UCSD-AML1 (cell line): ENCODE measurements around the gene SAMD11.

ENCODE experiments used
- DNase-seq: peaks from one replicate; lab custom pipeline; 2025; ENCODE audit not compliant: unreplicated experiment; lab: John Stamatoyannopoulos, UW

The SAMD11 gene

DNA sequence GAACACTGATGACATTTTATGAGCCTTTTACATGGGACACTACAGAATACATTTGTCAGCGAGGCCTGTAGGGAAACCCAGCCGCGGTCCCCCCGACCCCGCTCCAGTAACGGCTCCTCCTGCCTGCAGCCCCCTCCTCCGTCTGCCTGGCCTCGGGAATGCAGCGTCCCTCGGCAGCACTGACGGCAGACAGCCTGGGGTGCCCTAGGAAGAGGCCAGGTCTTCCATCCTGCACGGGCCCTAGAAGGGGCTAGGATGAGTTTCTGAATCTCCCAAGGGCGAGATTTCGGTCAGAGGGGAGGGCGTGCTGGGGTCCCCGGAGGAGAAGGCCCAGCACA, 8.4 kb downstream of the SAMD11 start:
- DNase-seq = no peak

DNA sequence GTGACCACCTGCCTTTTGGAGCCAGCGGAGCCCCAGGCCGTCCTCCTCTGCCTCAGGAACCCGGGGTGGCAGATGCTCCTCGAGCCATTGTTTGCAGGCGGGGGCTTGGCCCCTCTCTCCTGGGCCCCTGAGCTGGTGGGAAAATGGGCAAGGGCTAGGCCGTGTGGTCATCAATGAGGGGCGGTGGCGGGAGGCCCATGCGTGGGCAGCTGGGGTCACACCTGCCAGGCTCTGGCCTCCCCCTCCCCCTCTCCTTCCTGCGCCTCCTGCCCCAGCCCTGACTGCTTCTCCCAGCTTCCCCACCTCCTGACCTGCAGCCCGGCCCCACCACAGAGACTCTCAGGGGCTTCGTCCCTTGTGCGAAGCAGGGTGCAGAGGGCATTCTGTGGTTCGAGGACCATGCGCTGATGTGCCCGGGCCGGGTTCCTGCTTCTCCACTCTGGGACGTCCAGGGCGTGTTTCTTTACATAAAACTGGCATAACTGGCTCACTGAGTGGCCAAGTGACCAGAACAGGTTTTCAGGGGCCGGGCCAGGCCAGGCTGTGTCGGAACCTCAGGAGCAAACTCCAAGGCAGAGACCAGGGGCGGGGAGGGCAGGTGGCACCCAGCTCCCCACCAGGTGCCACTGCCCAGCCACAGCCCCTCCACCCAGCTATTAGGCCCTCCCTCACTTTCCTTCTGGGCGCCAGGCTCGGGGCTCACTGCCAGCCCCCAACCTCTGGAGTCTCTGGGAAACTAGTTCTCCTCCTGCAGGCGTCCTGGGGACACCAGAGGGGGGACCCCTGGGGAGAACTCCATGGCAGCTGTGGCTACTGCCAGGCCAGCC, 9.3 kb downstream of the SAMD11 start:
- no peak for DNase-seq

DNA sequence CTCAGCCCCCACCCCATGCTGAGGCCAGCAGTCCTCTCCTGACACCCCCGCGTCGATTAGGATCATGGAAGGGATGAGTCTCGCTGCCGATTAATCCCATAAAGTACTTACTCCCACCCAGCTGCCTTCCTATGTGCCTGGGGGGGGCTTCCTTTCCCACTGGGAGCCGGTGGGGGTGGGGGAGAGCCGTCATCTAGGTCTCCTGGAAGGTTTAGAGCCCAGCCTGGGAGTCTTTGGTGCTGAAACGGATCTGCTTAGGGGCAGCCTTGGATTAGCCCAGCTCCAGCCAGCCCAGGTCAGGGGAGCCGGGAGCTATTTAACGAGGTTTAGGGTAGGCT, 9.8 kb downstream of the SAMD11 start:
- DNase-seq = no peak

DNA sequence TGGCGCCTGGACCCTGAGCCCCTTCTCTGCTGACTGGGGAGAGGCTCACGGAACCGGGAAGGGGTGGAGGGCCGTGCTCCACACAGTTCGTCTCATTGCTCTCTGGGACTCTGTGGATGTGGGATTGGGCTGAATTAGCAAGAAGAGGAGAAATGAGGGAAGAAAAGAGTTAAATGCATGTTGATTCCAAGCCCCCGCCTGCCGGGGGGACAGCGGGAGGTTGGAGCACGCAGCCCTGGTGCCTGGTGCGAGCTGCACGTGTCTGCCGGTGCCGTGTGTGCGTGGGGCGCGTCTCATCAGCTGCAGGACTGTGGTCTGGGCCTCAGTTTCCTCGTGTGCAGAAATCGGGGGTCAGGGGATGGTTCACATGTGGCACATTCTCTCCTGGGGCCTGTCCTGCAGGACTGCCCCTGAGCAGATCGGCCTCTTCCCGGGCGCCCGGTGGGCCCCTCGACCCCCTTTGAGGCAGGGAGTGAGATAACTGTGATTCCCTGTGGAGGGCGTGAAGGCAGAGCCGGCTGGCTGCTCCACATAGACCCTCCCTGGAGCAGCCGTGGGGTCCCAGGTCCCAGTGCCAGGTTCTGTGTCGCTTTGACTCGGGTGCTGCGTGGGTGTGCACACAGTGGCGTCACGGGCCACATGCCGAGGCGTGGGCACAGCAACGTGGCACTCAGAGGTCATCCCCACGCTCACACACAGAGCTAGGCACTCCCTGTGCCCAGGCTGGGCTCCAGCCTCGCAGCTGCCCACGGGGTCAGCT, 11.4 kb downstream of the SAMD11 start:
- DNase-seq = no peak

DNA sequence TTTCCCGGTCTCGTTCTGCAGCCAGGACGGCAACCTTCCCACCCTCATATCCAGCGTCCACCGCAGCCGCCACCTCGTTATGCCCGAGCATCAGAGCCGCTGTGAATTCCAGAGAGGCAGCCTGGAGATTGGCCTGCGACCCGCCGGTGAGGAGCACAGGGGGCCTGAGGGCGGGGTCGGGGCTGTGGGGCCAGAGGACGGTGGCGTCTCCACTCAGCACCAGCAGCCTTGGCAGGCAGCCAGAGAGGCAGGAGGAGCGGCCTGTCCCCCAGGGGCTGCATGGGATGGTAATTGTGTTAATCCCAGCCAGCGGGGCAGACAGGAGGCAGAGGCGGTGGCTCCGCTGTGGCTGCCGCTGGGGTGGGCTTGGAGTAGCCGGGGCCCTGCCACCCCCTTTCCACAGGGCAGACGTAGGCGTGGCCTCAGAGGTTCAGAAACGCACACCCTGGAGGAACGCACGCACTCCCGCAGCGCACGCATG, 12.1 kb downstream of the SAMD11 start:
- DNase-seq = no peak

DNA sequence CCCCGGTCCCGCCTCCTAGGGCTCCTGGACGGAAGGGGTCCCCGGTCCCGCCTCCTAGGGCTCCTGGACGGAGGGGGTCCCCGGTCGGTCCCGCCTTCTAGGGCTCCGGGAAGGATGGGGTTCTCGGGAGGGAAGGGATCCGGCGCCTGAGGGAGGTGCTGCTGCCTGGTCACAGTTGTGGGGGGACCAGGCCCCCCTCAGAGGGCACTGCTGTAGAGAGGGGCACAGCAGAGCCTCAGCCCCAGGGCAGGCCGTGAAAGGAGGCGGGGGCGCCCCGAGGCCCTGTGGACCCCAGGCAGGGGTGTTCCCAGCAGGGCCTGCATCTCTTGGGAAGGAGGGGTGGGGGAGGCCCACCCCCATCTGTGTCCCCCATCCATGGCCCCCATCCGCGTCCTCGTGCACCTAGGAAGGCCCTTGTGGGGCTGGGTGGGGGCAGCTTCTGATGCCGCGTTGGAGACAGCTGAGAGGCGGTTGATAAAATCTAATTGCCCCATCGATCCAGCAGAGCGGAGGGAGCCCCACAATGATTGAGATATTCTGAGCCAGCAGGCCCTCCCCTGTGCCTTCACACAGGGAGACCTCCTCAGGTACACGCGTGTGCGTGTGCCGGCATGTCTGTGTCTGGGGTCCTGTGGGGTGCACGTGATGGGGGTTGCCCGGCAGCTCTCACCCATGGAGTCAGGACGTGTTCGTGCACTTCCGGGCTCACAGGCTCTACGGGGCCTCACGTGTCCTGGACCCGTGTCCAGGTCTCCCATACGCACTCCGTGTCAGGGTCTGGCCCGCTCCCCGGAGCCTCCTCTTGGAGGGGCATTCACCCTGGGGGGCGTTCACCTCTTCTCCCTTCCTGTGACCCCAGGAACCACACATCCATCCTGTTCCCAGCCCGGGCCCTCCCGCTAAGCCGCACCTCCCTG, 12.9 kb downstream of the SAMD11 start:
- no peak for DNase-seq

DNA sequence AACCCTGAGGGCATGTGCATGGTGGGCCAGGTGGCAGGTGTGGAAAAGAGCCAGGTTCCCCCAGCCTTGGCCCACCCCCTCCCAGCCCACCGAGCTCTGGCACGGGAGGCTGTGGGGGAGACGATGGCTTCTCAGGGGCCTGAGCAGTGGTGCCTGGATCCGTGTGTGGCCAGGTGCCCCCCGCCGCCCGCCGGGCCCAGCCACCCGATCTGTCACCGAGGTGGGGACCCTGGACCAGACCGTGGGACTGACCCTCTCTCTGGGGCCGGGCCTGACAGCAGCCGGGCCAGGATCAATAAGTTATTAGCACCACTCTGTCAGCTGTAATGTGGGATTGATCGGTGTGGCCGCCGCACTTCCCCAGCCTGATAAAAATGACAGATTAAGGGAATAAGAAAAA, 13.8 kb downstream of the SAMD11 start:
- no peak for DNase-seq

DNA sequence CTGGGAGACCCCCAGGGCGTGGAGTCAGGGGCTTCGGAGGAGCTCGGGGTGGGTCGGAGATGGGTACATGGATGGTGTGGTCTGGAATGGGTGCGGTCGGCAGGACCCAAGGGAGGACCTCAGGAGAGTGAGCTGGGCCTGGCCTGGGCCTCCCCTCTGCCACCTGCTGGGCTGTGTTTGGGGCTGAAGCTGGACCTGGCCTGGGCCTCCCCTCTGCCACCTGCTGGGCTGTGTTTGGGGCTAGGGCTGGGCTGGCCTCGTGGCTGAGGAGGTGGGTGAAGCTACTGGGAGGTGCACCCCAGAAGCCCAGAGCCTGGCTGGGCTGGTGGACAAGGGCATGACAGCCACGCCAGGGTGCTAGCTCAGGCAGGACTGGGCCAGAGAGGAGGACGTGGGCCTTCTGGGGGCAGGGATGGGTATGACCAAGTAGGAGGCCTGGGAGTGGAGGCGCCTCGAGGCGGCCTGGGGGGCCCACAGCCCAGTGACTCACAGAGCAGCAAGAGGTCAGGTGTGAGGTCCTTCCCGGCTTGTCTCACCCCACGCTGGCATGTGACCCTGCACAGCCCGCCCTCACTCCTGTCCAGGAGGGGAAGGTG, 14.5 kb downstream of the SAMD11 start:
- peak; percentile 52 for DNase-seq

DNA sequence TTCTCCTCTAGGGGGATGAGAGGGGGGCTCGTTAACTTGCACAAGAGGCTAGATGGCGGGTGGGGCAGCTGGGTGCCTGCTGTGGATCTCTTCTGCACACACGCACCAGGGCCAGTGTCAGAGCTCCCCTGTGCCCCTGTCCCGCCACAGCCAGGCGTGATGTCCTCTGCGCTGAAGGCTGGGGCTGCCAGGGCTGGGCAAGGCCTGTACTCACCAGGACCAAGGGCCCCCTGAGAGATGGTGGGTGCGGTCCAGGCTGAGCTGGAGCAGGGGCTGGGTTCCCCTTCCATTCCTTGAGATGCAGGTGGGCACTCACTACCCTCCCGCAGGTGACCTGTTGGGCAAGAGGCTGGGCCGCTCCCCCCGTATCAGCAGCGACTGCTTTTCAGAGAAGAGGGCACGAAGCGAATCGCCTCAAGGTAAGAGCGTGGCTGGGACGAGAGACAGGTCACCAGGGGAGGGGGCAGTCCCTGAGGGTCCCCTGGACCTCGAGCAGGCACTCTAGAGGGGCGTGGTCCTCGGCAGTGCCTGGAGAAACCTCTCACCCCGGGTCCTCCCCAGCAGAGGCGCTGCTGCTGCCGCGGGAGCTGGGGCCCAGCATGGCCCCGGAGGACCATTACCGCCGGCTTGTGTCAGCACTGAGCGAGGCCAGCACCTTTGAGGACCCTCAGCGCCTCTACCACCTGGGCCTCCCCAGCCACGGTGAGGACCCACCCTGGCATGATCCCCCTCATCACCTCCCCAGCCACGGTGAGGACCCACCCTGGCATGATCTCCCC, 15.2 kb downstream of the SAMD11 start:
- no peak for DNase-seq

DNA sequence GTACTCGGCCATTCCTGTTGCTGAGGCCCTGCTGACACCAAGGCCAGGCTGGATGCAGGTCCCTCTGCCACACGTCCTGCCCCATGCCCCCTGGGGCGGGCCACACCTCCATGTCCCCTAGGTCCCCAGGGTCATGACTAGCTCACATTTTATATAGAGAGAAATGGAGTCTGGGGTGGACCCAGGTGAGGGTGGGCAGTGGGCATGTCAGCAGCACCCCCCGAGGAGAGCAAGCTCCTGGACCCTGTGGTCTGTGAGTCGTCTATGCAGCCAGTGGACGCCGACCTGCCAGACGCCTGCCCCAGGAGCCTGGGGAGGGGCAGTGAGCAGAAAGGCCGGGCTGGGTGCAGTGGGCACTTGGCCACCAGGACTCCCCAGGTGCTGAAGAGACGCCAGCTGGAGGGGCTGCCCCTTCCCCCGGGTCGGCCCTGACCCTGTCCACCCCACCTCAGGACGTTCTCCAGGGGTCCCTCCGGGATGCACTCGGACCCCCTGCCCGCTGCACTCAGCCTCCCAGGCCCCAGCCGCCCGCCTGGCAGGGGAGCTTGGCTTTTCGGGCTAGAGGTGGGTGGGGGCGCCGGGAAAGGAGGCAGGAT, 15.9 kb downstream of the SAMD11 start:
- no peak for DNase-seq

DNA sequence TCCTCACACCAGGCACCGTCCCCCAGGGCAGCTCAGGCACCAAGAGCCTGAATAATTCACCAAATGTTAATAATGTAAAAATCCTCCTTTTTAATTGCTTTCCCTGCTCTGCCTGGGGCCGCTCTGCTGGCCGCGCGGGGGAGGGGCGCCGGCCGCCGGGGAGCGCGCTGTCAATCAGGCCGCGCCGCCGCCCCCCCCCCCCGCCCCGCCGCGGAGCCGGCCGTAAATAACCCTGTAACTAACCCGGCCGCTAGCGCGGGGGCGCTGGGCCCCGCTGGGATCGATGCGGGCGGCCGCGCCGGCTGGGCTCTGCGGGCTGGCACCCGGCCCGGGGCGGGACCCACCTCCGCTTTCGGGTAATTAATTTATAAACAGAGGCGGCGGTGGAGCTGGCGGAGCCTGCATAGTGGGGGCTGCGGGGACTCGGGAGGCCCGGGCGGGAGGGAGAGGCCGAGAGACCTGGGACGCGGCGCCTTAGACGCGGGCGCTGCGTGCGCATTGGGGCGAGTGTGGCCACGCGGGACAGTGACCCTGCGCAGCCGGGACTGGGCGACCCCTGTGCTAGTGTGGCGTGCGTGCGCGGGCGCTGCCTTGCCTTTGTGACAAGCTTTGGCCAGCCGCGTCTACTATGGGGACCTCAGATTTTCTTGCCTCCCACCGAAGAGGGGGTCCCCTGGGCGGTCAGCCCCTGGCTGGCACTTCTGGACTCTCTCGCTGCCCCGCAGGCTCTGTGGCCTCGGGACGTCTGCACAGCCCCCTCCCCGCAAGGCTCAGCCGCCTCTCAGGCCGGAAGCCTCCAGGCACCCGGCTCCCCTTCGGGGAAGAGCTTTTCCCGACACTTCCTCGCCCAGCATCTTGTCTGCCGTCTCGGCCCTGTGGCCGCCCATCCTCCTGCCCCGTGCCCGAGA, 16.6 kb downstream of the SAMD11 start:
- no peak for DNase-seq

DNA sequence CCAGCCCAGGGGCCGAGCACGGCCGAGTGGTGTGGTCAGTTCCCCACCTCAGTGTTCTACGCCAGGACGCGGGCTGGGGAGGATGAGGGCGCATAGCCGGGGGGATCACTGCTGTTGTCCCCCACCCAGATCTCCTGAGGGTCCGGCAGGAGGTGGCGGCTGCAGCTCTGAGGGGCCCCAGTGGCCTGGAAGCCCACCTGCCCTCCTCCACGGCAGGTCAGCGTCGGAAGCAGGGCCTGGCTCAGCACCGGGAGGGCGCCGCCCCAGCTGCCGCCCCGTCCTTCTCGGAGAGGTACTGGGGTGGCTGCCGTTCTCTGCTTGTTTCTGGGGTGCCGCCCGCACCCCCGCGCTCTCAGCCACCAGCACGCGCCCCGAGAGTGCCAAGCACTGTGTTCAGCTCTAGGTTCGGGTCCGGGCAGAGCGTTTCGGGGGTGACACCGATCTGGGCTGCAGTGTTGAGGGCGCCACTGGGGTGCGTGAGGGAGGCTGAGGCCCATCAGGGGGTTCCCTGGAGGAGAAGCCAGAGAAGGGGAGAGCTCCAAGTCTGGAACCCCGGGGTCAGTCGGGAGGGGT, 17.4 kb downstream of the SAMD11 start:
- no peak for DNase-seq

DNA sequence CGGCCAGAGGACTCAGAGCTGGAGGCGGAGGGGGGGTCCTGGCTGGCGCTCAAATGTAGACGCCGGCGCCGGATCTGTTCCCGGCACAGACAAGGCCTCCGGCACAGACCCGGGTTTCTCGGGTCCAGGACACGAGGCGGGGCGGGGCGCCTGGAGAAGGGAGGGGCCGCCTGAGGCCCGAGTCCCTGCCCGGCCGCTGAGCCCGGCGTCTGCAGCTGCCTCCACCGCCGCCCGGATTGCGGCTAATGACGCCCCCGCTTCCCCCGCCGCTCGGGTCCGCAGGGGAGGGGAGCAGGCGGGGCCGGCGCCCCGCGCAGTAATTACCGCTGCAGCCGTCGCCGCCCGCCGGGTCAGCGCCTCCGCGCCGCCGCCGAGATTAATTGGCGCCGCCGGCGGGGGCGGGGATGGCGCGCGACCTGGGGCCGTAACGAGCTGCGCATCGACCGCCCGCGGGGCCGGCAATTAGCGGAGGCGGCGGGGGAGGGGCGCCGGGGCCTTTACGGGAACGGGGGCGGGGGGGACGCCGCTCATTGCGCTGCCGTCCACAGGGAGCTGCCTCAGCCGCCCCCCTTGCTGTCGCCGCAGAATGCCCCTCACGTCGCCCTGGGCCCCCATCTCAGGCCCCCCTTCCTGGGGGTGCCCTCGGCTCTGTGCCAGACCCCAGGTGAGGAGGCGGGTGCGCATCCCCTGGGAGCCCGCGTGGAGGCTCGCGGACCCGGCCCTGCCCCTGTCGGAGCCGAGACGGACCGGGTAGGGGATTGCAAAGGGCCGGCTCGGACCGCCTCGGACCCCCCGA, 18.1 kb downstream of the SAMD11 start:
- no peak for DNase-seq

DNA sequence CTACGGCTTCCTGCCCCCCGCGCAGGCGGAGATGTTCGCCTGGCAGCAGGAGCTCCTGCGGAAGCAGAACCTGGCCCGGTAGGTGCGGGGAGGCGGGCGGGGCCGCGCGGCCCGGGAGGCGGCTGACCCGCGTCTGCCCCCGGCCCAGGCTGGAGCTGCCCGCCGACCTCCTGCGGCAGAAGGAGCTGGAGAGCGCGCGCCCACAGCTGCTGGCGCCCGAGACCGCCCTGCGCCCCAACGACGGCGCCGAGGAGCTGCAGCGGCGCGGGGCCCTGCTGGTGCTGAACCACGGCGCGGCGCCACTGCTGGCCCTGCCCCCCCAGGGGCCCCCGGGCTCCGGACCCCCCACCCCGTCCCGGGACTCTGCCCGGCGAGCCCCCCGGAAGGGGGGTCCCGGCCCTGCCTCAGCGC, 18.7 kb downstream of the SAMD11 start:
- no peak for DNase-seq

DNA sequence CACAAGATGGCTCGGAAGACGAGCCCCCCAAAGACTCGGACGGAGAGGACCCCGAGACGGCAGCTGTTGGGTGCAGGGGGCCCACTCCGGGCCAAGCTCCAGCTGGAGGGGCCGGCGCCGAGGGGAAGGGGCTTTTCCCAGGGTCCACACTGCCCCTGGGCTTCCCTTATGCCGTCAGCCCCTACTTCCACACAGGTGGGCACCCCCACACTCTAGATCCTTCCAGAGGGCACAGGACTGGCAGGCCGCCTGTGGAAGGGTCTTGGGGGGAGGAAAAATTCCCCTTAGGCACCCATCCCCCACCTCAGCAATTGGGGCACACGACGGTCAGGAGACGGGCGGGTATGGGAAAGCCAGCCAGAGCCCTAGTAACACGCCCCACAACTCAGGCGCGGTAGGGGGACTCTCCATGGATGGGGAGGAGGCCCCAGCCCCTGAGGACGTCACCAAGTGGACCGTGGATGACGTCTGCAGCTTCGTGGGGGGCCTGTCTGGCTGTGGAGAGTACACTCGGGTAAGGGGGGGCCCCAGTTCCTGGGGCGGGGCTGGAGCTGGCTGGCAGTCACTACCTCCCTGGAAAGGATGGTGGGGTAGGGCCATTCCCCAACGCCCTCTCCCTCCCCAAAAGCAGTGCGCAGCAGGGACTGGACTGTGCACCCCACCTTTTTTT, 19.3 kb downstream of the SAMD11 start:
- DNase-seq = no peak

DNA sequence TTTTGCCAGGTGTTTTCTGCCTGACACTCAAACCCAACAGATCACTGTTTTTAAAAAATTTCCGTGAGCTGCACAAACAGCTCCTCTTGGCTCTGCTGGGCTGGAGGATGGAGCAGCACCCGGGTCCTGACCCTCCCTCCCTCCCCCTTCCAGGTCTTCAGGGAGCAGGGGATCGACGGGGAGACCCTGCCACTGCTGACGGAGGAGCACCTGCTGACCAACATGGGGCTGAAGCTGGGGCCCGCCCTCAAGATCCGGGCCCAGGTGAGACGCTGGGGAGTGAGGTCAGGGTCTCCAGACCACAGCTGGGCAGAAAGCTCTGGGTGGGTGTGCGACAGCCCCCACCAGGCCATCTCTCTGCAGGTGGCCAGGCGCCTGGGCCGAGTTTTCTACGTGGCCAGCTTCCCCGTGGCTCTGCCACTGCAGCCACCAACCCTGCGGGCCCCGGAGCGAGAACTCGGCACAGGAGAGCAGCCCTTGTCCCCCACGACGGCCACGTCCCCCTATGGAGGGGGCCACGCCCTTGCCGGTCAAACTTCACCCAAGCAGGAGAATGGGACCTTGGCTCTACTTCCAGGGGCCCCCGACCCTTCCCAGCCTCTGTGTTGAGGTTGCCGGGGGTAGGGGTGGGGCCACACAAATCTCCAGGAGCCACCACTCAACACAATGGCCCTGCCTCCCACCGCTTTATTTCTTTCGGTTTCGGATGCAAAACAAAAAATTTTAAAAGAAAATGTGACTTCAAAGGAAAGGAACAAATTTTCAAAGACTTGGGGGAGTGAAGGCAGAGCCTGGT, 20.0 kb downstream of the SAMD11 start:
- no peak for DNase-seq
